Activated naive CD4-positive, alpha-beta T cell treated with anti-CD3 and anti-CD28 coated beads, Interleukin-2, amount 50 U/mL, for 72 hours (primary cell): Measurements from ENCODE around the gene SLX4. TPM values are rescaled to one million over a fixed set of nuclear protein-coding genes. Genes with fewer than 3 reads are reported as not detected.
"Not testable (repeated sequence)": the region's sequence is repeated elsewhere in the genome, so short reads cannot be mapped to it uniquely, and the experiment has no call there.

ENCODE experiments used
- ATAC-seq, 2 donors: fragments of 150-1000 bp; cut with Tn5 transposase; 2 replicates each; pipeline ENCODE4 v1.10.0; 2021; ENCODE audit warnings: mild to moderate bottlenecking in 2 of 2, moderate library complexity in 2 of 2
- DNase-seq, 2 donors: peaks; one replicate each; pipeline ENCODE4 v3.0.0; 2021 to 2022; ENCODE audit warnings: low spot score in 2 of 2
- H3K27ac Mint-ChIP-seq, 2 donors: one replicate each; pipeline ENCODE4 v1.8.0; 2022; ENCODE audit warnings: mild to moderate bottlenecking in 2 of 2, mixed read lengths in 2 of 2
- H3K36me3 Mint-ChIP-seq, 2 donors: one replicate each; pipeline ENCODE4 v1.8.0; 2022; ENCODE audit warnings: mixed read lengths in 2 of 2
- H3K9me3 Mint-ChIP-seq, 2 donors: one replicate each; pipeline ENCODE4 v1.8.0; 2022; ENCODE audit warnings: mixed read lengths in 2 of 2
- total RNA-seq, 2 donors: library from RNA; stranded (reverse); gene quantifications; one replicate each; pipeline ENCODE4 v1.2.3, GENCODE V29; 2022

The SLX4 gene
- total RNA-seq, 2 donors from 2014 or later: 12.7 to 19.7 TPM

- peak overlapping the region; percentile 57 to 97 for H3K27ac Mint-ChIP-seq
- peaks cover 30 to 32% of the 10 kb centered on the region in 2 donors for H3K36me3 Mint-ChIP-seq
- ATAC-seq: no peak
Measured at GRCh38 chr16:3612510-3613466, 1.4 kb upstream of the SLX4 start.

GRCh38 chr16:3610698-3611145 is 684 bp downstream of the SLX4 start:
- Mint-ChIP-seq H3K27ac (peak overlapping the region; percentile 45 to 97), H3K36me3 (peaks cover 24 to 32% of the 10 kb centered on the region in 2 donors), H3K9me3 (no peaks in the 10 kb centered on the region)
- DNase-seq (no peak), ATAC-seq (no peak)

More at GRCh38 chr16:3612510-3613466, 1.4 kb upstream of the SLX4 start:
- H3K9me3 Mint-ChIP-seq: no peaks in the 10 kb centered on the region
- DNase-seq: peak in 1 of 2 donors; percentile 47

- ATAC-seq (no peak), DNase-seq (no peak)
- Mint-ChIP-seq H3K27ac (peak overlapping the region; percentile 45 to 97), H3K36me3 (peaks cover 19 to 32% of the 10 kb centered on the region in 2 donors), H3K9me3 (no peaks in the 10 kb centered on the region)
Measured at GRCh38 chr16:3609895-3610697, 1.3 kb downstream of the SLX4 start.

GRCh38 chr16:3608976-3609375 is 2.4 kb downstream of the SLX4 start:
- H3K9me3 Mint-ChIP-seq, H3K27ac Mint-ChIP-seq, ATAC-seq: not testable (repeated sequence)
- peak in 1 of 2 donors; percentile 33 for DNase-seq
- peaks cover 14 to 32% of the 10 kb centered on the region in 2 donors for H3K36me3 Mint-ChIP-seq

- DNase-seq (no peak), ATAC-seq (no peak)
- H3K27ac Mint-ChIP-seq: no peak overlapping the region
- H3K36me3 Mint-ChIP-seq: peaks cover 10 to 34% of the 10 kb centered on the region in 2 donors
- H3K9me3 Mint-ChIP-seq: no peaks in the 10 kb centered on the region
Measured at GRCh38 chr16:3608069-3608468, 3.3 kb downstream of the SLX4 start.

- peaks cover 8 to 30% of the 10 kb centered on the region in 2 donors for H3K36me3 Mint-ChIP-seq
- H3K27ac Mint-ChIP-seq: no peak overlapping the region
- DNase-seq (no peak), ATAC-seq (no peak)
- H3K9me3 Mint-ChIP-seq: no peaks in the 10 kb centered on the region
Measured at GRCh38 chr16:3607634-3608033, 3.8 kb downstream of the SLX4 start.

- Mint-ChIP-seq H3K36me3 (peaks cover 8 to 27% of the 10 kb centered on the region in 2 donors), H3K27ac (no peak overlapping the region), H3K9me3 (no peaks in the 10 kb centered on the region)
- DNase-seq (no peak), ATAC-seq (no peak)
Measured at GRCh38 chr16:3607161-3607560, 4.2 kb downstream of the SLX4 start.

GRCh38 chr16:3606441-3606840 is 5.0 kb downstream of the SLX4 start:
- ATAC-seq (no peak), DNase-seq (peak in 1 of 2 donors; percentile 14)
- no peaks in the 10 kb centered on the region for H3K9me3 Mint-ChIP-seq
- H3K36me3 Mint-ChIP-seq: peaks cover 2 to 26% of the 10 kb centered on the region in 2 donors
- H3K27ac Mint-ChIP-seq: no peak overlapping the region

GRCh38 chr16:3602320-3602653 is 9.1 kb downstream of the SLX4 start:
- Mint-ChIP-seq H3K9me3 (no peaks in the 10 kb centered on the region), H3K27ac (no peak overlapping the region), H3K36me3 (peaks cover 17 to 33% of the 10 kb centered on the region in 2 donors)
- DNase-seq: no peak
- ATAC-seq: no peak

- H3K27ac Mint-ChIP-seq: no peak overlapping the region
- ATAC-seq: no peak
Measured at GRCh38 chr16:3601614-3602319, 9.6 kb downstream of the SLX4 start.

GRCh38 chr16:3599922-3600321 is 11.5 kb downstream of the SLX4 start:
- H3K9me3 Mint-ChIP-seq: no peaks in the 10 kb centered on the region
- peaks cover 17 to 40% of the 10 kb centered on the region in 2 donors for H3K36me3 Mint-ChIP-seq
- H3K27ac Mint-ChIP-seq: no peak overlapping the region
- no peak for ATAC-seq
- no peak for DNase-seq

More at GRCh38 chr16:3601614-3602319, 9.6 kb downstream of the SLX4 start:
- no peak for DNase-seq
- Mint-ChIP-seq H3K9me3 (no peaks in the 10 kb centered on the region), H3K36me3 (peaks cover 17 to 33% of the 10 kb centered on the region in 2 donors)

- H3K9me3 Mint-ChIP-seq: no peaks in the 10 kb centered on the region
- ATAC-seq (no peak), DNase-seq (no peak)
- no peak overlapping the region for H3K27ac Mint-ChIP-seq
- H3K36me3 Mint-ChIP-seq: peaks cover 17 to 41% of the 10 kb centered on the region in 2 donors
Measured at GRCh38 chr16:3599121-3599520, 12.3 kb downstream of the SLX4 start.

- DNase-seq: no peak
- H3K9me3 Mint-ChIP-seq: no peaks in the 10 kb centered on the region
- no peak for ATAC-seq
- peaks cover 17 to 35% of the 10 kb centered on the region in 2 donors for H3K36me3 Mint-ChIP-seq
- no peak overlapping the region for H3K27ac Mint-ChIP-seq
Measured at GRCh38 chr16:3598236-3598635, 13.2 kb downstream of the SLX4 start.

- H3K27ac Mint-ChIP-seq: no peak overlapping the region
- H3K9me3 Mint-ChIP-seq: no peaks in the 10 kb centered on the region
- H3K36me3 Mint-ChIP-seq: peaks cover 17 to 35% of the 10 kb centered on the region in 2 donors
- DNase-seq (no peak), ATAC-seq (no peak)
Measured at GRCh38 chr16:3597676-3598075, 13.7 kb downstream of the SLX4 start.

- H3K27ac Mint-ChIP-seq: no peak overlapping the region
- H3K36me3 Mint-ChIP-seq: peaks cover 17 to 35% of the 10 kb centered on the region in 2 donors
- ATAC-seq (no peak), DNase-seq (no peak)
- H3K9me3 Mint-ChIP-seq: no peaks in the 10 kb centered on the region
Measured at GRCh38 chr16:3597226-3597625, 14.2 kb downstream of the SLX4 start.

GRCh38 chr16:3596101-3596861 is 15.1 kb downstream of the SLX4 start:
- ATAC-seq (peak in 1 of 2 donors; percentile 15), DNase-seq (no peak)
- Mint-ChIP-seq H3K36me3 (peaks cover 13 to 27% of the 10 kb centered on the region in 2 donors), H3K9me3 (no peaks in the 10 kb centered on the region), H3K27ac (no peak overlapping the region)
